GM19463 (cell line): ENCODE results near the gene XDH.

Experiments
- ATAC-seq: cut with Tn5 transposase; IDR thresholded peaks from one replicate; pipeline ENCODE4 v1.9.1; 2021; ENCODE audit warnings: mild to moderate bottlenecking, moderate library complexity; ENCODE audit not compliant: unreplicated experiment

XDH gene

DNA sequence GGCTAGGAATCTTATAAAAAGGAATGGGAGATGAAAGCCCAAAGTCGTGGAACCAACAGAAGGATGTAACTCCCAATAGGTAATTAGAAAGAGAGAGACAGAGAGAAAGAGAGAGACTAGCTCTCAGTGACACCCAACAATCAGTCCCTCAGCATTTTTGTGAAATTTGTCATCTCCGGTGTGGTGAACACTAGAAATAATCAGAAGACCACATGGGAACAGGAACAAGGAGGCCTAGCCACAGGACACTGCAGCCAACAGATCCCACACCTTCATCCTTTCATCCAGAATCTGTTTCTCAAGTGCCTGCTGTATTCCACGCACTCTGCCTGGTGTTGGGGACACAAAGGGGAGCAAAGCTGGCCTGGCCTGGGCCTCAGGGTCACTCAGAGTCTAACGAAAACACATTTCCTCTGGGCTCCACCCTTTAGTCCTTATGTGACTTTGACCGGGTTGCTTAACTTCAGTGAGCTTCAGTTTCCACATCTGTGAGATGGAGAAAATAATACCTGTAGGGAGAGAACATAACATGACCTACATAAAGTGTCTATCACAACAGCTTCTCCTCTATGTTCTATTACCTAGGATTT is 127.5 kb downstream of the XDH start:
- no peak for ATAC-seq

DNA sequence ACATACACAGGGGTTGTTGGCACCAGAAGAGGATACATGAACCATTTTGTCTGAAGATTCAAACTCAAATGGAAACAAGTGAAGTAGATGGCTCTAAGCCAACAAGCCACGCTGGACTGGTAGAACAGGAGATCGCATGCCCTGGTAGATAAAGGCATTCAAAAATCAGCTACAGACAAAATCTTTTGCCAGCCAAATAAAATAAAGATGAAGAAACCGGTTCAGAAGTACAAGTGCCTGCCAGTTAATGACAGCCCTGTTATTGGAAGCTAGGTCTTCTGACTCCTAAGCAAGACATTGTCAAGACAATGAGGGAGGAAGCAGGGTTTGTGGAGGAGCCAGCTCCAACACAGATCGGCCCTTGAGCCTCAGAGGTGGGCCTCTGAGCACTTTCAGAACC is 128.3 kb downstream of the XDH start:
- no peak for ATAC-seq
